Uterus (tissue), 2 donors: ENCODE results near the gene TRIM3.

Experiments used
- POLR2A ChIP-seq, 2 donors: fragments of 450-650 bp; IDR thresholded peaks; one replicate each; pipeline ENCODE4 v1.6.1; 2016; ENCODE audit warnings: antibody characterized with exemption in 2 of 2, mild to moderate bottlenecking in 1 of 2, moderate library complexity in 1 of 2
- TF ChIP-seq, protein P1 (sequence below), 4 experiments: fragments of 200-600 bp in 2 of 4; fragments of 450-650 bp in 2 of 4; sonication (generic) in 2 of 4; IDR thresholded peaks; one replicate each; pipeline ENCODE4 v1.5.1; 2016 to 2019; ENCODE audit warnings: antibody characterized with exemption in 4 of 4, mild to moderate bottlenecking in 2 of 4, moderate library complexity in 1 of 4

DNA sequence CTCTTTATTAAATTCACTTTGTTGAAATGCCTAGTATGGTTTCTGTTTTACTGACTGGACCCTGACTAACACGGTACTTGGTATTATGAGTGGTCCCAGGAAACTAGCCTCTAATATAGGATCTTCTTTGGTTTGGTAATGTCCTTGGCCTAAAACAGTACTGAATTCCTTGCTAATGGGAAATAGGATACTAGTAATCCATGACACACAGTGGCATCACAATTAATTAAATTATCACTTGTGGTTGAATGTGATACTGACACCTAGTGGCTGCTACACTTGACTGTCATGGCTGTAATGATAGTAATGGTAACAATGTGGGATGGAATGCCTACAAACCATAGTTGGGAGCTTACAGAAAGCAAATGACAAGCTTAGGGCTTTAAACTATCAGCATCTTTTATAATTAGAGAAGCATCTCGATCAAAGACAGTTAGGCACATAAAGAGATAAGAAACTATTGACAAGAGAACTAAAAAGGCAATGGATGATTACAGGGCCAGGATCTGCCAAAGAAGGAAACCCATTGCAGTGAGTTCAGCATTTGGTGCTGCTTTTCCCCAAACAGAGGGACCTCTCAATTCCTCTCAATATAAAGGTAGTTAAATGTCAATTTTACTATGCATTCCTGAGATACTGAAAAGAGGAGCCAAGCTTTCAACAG, 32.0 kb upstream of the TRIM3 start:
- TF ChIP-seq, protein P1, sequence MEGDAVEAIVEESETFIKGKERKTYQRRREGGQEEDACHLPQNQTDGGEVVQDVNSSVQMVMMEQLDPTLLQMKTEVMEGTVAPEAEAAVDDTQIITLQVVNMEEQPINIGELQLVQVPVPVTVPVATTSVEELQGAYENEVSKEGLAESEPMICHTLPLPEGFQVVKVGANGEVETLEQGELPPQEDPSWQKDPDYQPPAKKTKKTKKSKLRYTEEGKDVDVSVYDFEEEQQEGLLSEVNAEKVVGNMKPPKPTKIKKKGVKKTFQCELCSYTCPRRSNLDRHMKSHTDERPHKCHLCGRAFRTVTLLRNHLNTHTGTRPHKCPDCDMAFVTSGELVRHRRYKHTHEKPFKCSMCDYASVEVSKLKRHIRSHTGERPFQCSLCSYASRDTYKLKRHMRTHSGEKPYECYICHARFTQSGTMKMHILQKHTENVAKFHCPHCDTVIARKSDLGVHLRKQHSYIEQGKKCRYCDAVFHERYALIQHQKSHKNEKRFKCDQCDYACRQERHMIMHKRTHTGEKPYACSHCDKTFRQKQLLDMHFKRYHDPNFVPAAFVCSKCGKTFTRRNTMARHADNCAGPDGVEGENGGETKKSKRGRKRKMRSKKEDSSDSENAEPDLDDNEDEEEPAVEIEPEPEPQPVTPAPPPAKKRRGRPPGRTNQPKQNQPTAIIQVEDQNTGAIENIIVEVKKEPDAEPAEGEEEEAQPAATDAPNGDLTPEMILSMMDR (IDR thresholded peaks at IDR 0.05): peak; percentile 53 to 70 (median 64)
- no peak for TF ChIP-seq POLR2A (IDR thresholded peaks at IDR 0.05)
